ENCODE measurements around the gene AMDHD2.

GRCh38 chr16:2530629-2531318 lies 10.6 kb downstream of the AMDHD2 start:
- TF ChIP-seq CTCF (conservative IDR thresholded peaks at IDR 0.05; ENCODE audit: low read length) (no peak), EZH2phosphoT487 (IDR thresholded peaks at IDR 0.05; ENCODE audit: borderline replicate concordance) (no peak)
